NCI-H69 (cell line): ENCODE data around the gene CHST8.

Experiments used
- DNase-seq: peaks from one replicate; lab custom pipeline; 2025; lab: John Stamatoyannopoulos, UW

CHST8 gene

DNA sequence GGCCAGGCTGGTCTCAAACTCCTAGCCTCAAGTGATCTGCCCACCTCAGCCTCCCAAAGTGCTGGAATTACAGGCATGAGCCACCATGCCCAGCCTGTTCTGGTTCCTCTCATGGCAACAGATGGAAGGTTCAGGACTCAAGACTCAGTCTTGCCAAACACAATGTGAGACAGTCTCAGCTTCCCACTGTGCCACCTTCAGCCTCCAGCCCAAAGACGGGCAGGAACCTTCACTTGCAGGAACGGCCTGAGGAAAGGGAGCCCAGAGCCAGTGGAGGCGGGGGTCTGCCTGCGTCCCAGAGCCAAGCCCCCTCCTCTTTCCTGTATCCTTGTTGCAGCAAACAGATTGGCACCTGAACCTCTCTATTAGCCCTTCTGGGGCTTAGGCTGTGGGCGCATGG, 2.9 kb upstream of the CHST8 start:
- no peak for DNase-seq

DNA sequence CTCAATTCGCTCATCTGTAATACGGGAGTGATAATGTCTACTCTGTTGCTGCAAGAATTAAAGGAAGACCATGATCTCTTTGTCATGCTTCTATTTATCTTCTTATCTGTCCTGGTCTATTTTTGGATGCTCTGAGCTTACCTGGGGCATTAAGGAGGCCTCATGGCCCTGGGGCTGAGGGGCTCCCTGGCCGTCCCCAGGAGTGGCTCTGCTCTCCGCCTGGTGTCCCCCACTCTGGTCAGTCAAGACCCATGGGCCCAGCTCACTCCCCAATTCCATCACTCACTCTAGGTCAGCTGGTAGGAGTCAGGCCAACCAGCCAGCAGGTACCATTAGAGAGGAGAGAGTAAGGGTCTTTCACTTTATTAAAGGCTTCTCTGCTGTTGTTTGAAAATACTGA, 1.1 kb upstream of the CHST8 start:
- DNase-seq, result no peak

DNA sequence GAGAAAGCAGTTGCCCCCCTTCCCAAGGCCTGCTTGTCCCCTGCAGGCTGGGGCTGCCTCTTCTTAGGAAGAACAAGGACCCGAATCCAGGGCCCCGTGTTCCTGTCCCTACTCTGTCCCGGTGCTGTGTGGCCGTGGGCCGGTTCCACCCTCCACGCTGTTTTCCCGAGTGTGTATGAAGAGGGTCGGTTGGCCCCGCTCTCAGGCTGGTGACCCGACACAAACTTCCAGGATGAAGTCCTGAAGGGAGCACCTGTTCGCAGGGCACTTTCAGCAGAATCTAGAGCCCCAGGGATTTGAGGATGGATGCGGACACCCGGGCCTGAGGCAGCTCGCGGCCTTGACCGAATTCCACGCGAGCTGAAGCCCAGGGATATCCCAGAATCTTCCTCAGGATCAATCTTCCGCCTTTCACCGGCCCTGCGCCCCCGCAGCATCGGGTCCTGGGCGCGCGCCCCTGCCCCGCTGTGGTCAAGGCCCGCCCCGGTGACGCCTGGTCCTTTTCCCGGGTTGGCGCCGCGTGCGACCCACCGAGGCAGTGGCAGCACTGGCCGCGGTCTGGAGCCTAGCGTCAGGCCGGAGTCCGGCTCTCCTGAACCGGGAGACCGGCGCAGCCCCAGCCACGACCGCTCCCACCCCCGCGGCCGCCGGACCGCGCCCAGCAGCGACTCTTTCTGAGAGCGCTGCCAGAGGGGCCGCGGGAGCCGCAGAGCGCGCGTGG, 528 bp upstream of the CHST8 start:
- no peak for DNase-seq

DNA sequence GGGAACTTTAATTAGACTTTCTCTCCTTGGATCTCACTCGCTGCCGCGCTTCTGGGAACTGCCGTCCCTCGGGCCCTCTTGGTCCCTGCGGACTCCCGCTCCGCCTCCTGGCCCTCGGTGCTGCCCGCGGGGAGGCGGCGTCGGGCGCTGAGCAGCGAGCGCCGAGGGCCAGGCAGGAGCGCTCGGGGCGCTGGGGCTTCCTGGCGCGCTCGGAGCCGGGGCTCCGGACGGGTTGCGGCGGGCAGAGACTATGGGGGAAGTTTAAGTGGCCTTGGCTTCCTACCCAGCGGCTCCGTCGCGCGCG, 704 bp downstream of the CHST8 start:
- peak; percentile 19 for DNase-seq

DNA sequence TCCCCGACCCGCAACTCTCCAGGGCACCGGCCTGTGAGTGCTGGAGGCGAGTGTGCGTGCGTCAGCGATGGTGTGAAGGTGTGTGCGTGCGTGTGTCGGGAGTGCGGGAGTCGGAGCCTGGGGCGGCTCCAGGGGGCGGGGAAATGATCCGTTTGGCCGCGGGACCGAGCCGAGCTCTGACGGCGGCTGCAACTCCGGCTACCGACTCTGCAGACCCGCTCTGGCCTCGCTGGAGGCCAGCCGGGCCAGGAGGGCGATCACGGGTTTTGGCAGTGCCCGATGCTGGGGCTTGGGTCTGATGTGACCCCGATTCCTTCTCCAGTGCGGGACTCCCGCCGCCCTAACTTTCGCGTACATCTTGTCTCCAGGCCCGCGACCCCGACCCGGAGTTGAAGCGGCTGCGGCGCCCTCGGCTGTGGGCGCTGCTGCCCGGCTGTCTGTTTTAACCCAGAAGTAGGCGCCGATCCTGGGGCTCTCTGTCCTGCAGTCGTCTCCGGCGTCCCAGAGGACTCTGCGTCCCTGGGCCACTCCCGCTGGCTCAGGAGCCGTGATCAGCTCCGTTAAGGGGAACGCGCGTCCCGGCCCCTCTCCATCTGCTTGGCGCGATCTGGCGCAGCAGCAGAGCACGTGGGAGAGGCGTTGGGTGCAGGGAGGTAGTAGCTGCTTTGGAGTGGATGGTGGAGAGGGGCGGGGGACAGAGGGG, 1.2 kb downstream of the CHST8 start:
- no peak for DNase-seq

DNA sequence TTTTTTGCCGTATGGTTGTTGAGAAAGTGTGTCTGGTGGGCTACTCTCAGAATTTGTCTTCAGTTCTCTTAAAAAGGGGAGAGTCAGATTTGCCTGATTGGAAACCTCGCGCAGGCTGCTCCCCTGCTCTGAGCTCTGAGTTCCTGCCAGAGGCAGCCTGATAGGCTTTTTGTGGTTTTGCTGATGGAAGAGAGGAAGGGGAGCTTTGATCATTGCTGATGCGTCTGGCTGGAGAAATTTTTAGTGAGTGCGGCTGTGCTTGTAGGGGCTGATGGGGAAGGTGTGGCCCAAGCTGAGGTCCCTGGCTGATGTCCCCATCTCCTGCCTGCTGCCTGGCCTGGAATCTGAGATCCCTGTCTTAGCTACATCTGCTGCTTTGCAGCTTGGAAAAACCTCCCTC, 2.8 kb downstream of the CHST8 start:
- no peak for DNase-seq

DNA sequence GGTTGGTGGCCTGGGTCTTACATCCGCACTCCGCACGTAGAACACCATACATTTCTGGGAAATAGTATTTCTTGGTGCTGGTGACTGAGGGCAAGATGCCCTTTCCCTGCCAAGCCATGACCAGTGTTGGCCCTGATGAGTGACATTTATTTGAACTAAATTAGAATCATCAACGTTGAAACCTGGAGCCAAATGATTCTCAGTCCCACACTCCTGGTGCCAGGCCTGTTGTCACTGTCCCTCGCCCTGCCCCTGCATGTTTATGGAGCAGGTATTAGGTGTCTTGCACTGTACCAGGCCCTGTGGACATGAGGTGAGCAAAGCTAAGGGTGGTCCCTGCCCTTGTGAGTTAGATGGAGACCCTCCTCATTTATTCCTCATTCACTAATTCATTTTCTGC, 5.8 kb downstream of the CHST8 start:
- no peak for DNase-seq

DNA sequence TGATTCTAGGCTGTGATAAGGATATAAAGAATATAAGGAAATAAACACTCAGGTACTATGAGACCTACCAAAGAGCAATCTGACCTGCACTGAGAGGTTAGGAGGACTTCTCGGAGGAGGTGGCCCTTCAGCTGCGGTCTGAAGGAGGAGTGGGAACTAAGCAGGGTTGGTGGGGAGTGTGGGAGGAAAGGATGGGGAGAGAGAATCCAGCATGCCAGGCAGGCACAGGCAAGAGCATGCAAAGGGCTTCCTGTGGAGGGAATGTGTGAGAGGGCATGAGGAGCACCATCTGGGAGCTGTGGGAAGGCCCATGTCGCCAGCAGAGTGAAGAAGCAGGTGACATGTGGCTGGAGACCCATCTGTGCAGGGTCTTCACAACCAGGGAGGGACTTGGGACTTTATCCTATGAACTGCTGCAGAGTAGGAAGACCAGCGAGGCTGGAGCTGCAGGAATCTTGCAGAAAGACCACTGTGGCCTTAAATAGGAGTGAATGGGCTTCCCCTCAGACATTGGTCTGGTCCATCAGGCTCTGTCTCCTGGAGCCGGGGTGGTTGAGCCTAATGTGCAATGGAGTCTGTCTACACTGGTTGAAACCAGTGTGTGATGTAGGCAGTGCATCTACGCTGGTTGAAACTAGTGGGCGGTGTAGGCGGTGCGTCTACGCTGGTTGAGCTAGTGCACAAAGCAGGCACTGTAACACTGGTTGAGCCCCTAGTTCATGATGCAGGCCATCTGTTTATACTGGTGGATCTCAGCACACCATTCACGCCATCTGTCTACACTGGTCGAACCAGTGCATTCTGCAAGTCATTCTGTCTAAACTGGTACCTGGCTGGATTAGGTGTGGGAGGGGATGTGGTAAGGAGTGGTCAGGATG, 6.4 kb downstream of the CHST8 start:
- no peak for DNase-seq

DNA sequence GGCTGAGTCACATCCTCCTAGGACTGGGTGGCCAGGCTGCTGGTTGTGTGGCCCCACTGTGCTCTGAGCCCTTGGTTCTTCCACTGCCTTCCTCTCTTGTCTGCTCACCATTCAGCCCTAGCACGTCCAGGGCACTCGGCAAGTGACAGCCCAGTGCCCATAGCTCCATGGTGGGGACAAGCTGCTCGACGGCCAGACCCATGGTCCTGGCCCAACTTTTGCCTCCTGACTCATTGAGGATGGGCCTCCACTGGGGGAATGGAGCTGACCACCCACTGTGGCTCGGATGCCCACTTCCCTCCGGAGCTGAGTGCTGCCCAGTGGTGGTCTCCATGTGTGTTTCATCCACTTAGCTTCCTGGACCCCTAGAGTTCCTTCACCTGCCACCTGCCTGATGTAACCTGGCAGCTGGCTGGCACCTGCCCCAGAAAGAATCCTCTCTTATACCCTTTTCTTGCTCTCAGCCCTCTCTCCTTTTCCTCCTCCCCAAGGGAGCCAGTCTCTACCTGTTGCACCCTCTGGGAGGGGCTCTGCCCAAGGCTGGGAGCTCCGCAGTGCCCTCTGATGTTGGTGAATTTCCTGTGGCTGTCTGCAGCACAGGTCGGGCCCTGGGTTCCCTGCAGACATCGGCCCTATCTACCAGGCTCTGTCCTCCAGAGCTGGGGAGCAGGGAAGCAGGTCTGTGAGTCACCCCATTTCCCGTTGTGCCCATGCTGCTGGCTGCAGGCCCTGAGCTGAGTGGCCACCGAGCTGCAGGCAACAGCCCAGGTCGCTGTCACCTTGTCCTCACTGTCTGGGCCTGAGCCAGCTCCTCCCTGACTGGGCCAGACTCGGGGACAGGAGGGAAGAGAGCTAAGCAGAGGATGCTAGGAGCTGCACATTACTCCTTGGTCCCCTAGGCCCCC, 7.4 kb downstream of the CHST8 start:
- DNase-seq, result no peak

DNA sequence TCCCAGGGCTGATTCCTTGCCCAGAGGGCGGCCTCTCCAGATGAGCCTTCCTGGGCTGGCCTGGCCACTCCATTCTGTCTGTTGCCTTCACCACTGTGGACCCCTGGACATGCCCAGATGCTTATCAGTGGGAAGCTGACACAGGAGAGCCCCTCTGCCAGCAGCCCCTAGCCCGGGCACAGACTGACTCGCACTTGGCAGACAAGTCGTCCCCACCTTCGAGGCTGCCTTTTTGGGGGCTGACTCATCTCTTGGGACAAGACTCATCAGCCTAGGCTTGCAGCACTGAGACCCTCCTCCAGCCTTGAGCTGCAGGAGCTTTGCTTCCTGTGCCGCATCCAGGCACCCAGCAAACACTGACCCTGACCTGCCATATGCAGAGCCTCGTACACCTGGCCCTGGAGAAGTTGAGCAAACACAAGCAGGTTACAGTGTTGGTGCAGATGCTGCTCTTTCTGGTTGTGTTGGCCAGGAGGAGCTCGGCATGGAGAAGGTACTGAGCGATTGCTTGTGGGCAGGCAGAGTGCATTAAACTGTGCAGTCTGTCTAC, 8.1 kb downstream of the CHST8 start:
- peak; percentile 10 for DNase-seq

DNA sequence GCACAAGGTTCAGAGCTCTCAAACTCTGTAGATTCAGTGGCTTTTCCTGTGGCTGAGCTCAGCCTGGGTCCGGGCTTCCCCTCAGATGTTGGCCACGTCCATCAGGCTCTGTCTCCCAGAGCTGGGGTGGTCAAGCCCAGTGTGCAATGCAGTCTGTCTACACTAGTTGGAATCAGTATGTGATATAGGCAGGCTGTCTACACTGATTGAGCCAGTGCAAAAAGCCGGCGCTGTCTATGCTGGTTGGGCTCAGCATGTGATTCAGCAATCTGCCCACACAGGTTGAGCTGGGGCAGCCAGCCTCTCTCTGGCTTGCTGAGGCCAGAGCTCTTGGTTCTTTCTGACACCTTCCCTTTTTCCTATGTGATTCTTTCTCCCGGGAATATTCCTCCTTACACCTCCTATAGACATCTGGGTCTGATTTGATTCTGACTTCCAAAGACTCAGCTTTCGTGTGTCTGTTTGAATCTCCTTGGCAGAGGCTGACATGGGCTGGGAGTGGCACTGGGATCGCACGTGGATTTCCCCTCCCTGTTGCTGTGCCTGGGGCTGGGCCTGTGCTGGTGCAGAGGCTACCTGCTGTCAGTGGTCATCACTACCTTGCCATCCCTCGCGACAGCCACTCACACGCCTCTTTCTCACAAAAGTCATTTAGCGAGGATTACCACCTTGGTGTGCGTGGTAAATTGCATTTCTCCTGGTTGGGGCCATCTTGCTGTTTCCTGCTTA, 9.3 kb downstream of the CHST8 start:
- DNase-seq, result no peak

DNA sequence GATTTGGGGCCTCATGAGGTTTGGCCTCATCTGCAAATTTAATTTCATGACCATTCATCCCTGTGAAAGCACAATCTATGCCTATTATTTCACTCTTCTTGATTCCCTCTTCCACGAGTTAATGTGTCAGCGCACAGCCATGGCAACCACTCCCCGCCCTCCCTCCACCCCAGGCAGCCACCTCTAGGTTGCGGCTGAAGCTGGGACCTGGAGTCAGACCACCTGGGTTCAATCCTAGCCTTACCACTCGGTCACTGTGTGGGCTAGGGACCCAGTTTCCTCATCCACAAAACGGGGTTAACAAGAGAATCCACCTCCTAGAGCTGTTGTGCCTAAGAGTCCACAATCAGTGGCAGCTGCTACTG, 9.8 kb downstream of the CHST8 start:
- no peak for DNase-seq

DNA sequence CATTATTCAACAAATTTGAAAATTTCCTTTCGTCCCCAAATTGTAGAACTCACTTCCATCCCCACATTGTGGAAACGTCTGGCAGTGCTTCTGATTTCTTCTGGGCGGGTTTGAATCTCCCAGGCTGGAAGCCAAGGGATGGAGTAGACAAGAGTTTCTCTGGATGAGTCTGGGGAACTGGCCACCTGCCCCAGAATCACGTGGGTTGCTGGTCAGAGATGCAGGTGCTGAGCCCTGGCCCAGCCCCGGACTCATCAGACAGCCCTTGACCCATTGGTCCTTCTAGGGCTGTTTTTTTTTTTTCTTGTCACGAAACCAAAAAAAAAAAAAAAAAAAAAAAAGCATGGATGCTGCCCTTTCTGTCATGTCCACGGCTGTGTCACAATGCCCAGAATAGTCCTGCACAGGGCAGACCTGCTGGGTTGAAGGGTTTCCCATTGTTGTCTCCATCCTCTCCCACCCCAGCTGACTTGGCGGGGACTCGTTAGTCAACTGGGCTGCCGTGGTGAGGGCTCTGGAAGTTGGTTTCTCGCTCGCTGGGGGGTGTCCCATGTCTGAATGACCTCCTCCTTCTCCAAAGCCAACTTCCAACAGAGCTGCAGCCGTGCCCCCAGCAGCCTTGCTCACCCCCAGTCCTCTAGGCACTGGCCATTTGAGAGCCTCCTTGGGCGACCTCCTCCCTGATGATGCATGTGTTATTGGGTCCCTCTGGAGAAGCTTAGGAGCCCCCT, 12.8 kb downstream of the CHST8 start:
- no peak for DNase-seq

DNA sequence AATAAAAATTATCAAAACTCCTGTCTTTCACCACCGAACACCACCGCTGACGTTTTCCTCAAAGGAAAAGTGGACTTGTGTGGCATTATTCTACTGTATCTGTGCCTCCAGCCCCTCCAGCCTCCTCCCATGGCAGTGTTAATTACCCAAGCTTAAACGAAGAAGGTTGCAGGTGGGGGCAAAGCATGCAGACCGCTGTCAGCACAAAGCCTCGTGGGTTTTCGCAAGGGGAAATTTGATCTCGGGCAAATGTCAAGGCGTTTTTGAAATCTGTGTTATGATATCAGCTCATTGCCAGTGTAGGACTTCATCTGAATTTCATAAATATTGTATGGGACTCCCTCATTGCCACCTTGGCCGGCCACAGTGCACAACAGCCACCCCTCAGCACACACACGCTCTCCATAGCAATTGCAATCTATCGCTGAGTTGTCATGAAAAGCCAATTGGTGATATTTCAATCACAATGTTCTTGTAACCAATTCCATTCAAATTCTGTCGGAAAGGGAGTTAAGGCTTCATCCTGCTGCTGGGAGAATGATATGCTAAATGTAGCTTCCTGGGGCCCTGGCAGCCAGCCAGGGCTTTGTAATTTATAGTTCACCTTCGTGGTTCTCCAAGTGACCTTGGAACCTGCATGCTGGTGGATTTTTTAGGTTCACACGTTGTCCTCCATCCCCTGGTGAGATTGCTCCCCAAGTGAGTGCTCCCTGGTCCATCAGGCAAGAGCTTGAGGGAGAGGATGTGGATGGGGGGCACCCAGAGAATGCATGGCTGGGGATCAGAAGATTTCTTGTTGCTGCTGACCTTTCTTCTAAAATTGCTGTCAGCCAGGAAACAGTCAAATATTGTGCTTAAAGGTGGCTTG, 16.6 kb downstream of the CHST8 start:
- DNase-seq, result peak; percentile 74

DNA sequence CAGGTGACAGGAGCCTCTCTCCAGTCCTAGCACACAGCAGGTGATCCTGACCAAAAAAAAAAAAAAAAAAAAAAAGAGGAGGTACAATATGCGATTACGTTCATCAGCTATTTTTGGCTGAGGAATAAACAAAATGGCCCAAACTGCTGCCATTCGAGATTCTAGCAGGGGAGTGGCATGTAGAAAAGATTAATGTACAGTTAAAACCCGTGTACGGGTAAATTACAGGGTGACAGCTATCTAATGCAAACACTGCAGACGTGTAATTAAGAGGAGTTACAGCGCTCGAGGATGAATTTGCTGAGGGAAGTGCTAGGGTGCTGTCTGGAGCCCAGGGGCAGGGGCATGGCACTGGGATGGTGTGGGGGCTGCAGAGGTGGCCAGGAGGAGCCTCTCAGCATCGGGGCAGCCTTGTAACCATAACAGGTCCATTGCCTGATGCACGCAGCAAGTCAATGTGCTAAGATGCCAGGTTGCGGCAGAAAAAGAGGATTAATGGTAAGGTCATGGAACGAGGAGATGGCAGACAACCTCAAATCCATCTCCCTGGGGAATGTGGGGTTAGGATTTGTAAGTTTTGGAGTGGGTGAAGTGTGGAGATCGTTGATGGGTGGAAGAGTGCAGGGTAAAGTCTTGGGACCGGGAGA, 17.4 kb downstream of the CHST8 start:
- peak; percentile 93 for DNase-seq

DNA sequence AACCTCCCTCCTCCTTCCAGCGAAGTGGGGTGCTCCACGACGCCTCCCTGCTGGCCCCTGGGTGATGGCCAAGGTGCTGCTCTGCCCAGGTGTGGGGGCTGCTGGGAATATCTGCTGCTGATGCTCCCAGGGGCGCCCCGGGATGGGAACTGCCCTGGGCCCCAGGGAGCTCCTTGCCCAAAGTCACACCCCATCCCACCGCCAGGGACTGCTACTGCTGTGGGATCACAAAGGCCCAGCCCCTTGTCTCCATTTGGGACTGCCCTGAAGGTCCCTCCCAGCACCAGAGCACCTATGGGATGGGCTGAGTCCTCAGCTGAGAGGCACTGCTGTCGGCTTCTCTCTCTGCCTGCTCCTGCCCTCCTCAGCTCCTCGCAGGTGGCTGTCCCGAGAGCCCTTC, 19.0 kb downstream of the CHST8 start:
- DNase-seq, result no peak

DNA sequence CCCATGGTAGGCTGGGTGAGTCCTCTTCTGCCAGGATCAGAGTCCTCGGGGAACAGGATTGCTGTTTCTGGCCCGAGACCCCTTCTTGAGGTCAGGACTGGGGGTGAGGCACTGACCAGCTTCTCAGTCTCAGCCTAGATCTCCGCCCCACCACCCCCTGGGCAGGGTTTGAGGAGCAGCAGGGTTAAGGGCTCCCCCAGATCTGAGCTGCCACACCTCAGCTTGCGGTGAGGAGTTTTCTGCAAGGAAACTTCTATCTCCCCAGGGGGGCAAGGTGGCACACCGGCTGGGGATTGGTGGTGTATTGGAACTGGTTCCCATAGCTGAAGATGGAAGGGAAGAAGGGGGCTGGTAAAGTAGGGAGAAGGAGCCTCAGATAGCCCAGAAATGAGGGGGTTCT, 19.5 kb downstream of the CHST8 start:
- no peak for DNase-seq

DNA sequence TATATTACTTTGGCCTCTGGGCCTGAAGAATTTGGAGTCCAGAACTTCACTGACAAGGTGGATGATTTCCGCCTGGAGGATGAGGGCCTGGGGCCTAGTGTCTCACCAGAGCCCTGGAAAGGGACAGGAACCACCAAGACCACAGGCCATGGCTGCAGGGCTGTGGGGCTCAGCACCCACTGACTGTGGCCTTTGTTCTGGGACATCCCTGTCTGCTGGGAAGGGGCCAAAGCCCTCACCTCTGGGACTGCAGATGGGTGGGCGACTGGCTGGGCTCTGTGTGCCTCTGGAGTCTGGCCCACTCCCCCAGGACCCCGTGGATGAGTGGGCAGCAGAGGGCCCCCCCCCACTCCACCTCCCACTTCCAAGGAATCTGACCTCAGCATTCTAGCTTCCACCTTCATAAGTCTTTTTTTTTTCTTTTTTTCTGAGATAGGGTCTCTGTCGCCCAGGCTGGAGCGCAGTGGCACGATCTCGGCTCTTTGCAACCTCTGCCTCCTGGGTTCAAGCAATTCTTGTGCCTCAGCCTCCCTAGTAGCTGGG, 20.3 kb downstream of the CHST8 start:
- no peak for DNase-seq
